Measurements from ENCODE around the gene VWA8. TPM values are rescaled to one million over a fixed set of nuclear protein-coding genes. Genes with fewer than 3 reads are reported as not detected.

Gene VWA8
- total RNA-seq, 2 experiments from 2014 or later: 13.5 to 14.4 TPM

DNA sequence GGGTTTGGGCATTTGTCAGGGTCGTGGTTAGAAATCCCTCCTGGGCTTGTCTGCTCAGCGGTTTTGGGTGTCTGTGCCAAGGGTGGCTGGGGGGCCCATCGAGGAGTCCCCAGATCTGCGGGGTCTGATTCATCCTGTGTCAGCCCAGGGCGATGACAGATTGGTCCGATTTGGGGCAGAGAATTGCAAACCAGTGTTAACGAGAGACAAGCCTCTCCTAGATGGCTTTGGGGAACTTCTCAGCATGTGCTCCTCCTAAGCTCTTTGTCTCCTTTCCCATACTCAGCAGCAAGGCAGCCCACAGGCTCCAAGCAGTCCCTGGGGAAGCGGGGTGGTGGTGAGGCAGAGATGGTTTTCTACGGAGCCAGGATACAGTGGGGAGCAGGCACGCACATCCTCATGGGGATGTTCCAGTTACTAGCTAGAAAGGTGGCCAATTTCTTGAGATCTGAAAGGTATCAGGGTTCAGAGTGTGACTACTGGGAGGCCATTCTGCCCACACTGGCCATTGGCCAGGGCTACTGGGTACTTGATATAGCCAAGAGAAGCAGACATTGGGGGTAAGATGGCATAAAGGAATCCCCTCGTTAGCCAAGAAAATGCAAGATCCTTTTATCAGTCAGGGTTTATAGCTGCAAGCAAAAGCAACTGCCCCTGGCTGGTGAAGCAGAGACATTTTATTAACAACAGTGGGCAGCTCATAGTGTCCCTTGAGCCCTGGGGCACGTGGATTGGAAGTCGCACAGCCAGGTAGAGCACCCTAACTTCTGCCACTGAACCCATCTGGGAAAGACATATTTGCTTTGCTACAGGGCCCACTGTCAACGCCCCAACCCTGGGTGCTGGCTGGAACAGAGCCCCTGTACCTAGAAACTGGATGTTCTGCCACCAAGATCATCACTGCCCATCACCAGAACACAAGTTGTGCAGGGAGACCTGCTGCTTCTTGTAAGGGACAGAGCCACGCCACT, 440.0 kb downstream of the VWA8 start:
- Mint-ChIP-seq H3K36me3 (ENCODE audit: low read depth) (no peaks in the 10 kb centered on the region), H3K27ac (no peak overlapping the region), H3K9me3 (peaks cover 3% of the 10 kb centered on the region), H3K4me1 (no peaks in the 10 kb centered on the region), H3K4me3 (no peak overlapping the region), H3K27me3 (no peaks in the 10 kb centered on the region)
- no peak for DNase-seq
- ChIA-PET CTCF (no interaction called here), POLR2A (no interaction called here)

DNA sequence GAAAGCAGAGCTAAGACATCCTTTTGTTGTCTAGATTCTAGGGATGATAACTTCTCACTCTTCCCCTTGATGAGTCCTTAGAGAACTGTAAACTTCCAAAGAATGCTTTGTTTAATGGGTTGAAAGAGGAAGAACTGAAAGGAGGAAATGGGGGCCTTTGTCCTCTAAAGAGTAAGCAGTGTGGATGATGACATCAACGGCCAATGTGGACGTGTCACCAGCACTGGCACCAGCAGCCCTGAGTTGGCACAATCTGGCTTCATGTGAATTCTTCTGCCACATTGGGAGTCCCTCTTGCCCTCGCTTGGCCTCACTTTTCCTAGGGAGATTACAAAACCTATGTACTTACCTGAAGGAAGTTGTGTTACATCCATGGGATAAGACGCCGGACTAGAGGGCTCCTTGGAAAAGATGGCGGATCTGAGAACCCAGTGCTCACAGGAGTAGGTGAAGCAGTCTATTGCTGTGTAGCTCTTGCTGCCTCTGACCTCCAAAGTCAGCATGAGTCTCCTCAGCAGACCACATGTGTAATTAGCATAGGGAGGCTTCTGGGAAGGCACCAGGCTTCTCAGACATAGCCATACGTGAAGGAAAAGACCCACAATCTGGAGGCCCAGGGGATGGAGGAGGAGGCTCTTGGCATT, 440.8 kb downstream of the VWA8 start:
- Mint-ChIP-seq H3K36me3 (ENCODE audit: low read depth) (no peaks in the 10 kb centered on the region), H3K27ac (no peak overlapping the region), H3K4me1 (no peaks in the 10 kb centered on the region), H3K9me3 (peaks cover under 1% of the 10 kb centered on the region), H3K27me3 (no peaks in the 10 kb centered on the region), H3K4me3 (no peak overlapping the region)
- CTCF ChIA-PET: no interaction called here
- no peak for DNase-seq
- POLR2A ChIA-PET: no interaction called here

Other genes starting within 250 kb of the VWA8 start
- 10 to 100 TPM; 20.4 to 21.1 TPM for gene DGKH, start 87.5 kb upstream of the VWA8 start, total RNA-seq